Measurements from ENCODE around the gene PACSIN1.

PACSIN1 gene

GRCh38 chr6:34517966-34518365 is 52.1 kb downstream of the PACSIN1 start:
- no peak for TF ChIP-seq CTCF (IDR thresholded peaks at IDR 0.05; ENCODE audit: low read depth, low read length)
- H3K4me3 ChIP-seq (replicated peaks in 1 of 2; ENCODE audit: low read depth in 2 of 2, low read length in 2 of 2) = no peak overlapping the region
- no peak for DNase-seq (ENCODE audit: low read depth in 2 of 2)

DNA sequence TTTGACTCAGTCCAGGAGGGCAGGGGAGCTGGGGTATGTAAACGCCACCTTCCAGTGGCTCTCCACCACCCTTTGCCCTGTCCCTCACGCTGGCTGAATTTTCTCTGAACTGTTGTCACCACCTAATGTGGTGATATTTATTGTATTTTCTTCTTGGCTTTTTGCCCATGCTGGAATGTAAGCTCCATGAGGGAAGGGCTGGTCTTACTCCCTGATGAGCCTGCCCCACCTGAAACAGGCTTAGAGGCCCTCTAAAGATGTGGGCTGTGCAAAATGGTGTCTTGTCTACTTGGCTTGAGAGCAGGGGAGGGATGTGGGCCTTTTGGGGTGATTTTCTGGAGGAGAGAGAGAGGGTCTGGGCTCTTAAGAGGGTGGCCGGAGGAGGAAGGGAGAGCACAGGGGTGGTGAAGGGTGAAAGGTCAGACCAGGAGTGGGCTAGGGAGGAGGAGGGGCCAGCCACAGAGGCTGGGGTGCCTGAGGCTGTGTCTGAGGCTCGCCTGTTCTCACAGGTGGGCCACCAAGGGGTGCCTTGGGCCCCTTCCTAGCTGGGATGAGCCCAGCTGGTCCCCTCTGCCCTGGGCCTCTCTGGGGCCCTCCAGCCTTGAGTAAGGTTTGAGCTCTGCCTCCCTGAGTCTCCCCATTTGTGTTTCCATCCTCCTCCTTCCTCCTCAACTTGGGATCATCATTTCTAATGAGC is 52.9 kb downstream of the PACSIN1 start:
- no peak for TF ChIP-seq CTCF (IDR thresholded peaks at IDR 0.05; ENCODE audit: low read depth, low read length)

GRCh38 chr6:34519971-34520644 is 54.2 kb downstream of the PACSIN1 start:
- H3K4me3 ChIP-seq (replicated peaks in 1 of 2; ENCODE audit: low read depth in 2 of 2, low read length in 2 of 2) = no peak overlapping the region
- no peak for TF ChIP-seq CTCF (IDR thresholded peaks at IDR 0.05; ENCODE audit: low read depth, low read length)
- DNase-seq (ENCODE audit: low read depth in 2 of 2) = no peak

More for the DNA sequence above, 52.9 kb downstream of the PACSIN1 start:
- no peak for DNase-seq (ENCODE audit: low read depth in 2 of 2)
- no peak overlapping the region for H3K4me3 ChIP-seq (replicated peaks in 1 of 2; ENCODE audit: low read depth in 2 of 2, low read length in 2 of 2)

DNA sequence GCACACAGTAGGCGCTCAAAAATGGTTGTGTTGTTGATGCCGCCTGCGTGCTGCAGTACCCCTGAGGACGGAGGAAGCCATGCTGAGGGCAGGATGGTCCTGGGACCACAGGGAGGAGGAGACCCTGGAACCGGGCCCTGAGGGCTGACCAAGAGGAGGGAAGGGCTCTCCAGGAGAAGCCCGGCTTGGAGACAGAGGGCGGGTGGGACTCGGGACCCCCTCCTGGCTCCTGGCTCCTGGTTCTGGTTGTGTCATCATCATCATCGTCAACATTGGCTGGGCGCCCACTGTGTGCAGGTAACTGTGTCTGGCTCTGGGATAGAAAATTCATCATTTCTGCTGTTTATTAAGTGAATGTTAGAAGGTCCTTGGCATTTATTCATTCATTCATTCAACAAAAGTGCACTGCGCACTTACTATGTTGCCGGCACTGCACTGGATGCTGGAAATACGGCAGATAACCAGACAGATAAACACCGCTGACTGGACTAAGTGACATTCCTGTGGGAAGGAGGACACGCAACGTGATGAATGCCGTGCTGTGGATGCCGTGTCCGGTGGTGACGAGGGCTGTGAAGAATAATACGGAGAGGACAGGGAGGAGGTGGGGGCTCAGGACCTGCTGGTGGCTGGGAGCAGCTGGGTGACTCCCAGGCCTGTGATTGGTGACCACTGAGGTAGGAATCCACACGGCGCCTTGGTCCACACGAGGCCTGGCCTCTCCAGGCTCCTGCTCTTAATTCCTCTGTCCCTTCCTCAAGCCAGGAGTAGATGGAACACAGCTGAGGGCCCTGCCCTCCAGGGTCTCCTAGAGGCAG is 55.0 kb downstream of the PACSIN1 start:
- DNase-seq (ENCODE audit: low read depth in 2 of 2) = peak in 1 of 2 donors; percentile 11
- no peak overlapping the region for H3K4me3 ChIP-seq (replicated peaks in 1 of 2; ENCODE audit: low read depth in 2 of 2, low read length in 2 of 2)
- no peak for TF ChIP-seq CTCF (IDR thresholded peaks at IDR 0.05; ENCODE audit: low read depth, low read length)

GRCh38 chr6:34521463-34522285 is 55.8 kb downstream of the PACSIN1 start:
- no peak for DNase-seq (ENCODE audit: low read depth in 2 of 2)
- H3K4me3 ChIP-seq (replicated peaks in 1 of 2; ENCODE audit: low read depth in 2 of 2, low read length in 2 of 2) = no peak overlapping the region
- no peak for TF ChIP-seq CTCF (IDR thresholded peaks at IDR 0.05; ENCODE audit: low read depth, low read length)

DNA sequence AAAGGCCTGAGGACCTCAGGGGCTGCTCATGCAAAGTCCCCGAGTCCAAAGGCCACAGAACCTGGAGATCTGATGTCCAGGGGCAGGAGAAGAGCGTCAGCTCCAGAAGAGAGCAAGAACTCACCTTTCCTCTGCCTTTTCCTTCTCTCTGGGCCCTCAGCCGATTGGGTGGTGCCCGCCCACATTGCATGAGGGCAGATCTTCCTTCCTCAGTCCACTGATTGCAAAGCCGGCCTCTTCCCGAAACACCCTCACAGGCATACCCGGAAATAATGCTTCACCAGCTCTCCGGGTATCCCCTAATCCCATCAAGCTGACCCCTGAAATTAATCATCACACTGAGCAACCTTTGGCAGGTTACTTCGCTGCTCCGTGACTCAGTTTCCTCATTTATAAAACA is 56.9 kb downstream of the PACSIN1 start:
- DNase-seq (ENCODE audit: low read depth in 2 of 2) = no peak
- no peak overlapping the region for H3K4me3 ChIP-seq (replicated peaks in 1 of 2; ENCODE audit: low read depth in 2 of 2, low read length in 2 of 2)
- TF ChIP-seq CTCF (IDR thresholded peaks at IDR 0.05; ENCODE audit: low read depth, low read length) = no peak
